ENCODE results near the gene DMRT1.
"Not testable (repeated sequence)": the region's sequence is repeated elsewhere in the genome, so short reads cannot be mapped to it uniquely, and the experiment has no call there.

The DMRT1 gene

DNA sequence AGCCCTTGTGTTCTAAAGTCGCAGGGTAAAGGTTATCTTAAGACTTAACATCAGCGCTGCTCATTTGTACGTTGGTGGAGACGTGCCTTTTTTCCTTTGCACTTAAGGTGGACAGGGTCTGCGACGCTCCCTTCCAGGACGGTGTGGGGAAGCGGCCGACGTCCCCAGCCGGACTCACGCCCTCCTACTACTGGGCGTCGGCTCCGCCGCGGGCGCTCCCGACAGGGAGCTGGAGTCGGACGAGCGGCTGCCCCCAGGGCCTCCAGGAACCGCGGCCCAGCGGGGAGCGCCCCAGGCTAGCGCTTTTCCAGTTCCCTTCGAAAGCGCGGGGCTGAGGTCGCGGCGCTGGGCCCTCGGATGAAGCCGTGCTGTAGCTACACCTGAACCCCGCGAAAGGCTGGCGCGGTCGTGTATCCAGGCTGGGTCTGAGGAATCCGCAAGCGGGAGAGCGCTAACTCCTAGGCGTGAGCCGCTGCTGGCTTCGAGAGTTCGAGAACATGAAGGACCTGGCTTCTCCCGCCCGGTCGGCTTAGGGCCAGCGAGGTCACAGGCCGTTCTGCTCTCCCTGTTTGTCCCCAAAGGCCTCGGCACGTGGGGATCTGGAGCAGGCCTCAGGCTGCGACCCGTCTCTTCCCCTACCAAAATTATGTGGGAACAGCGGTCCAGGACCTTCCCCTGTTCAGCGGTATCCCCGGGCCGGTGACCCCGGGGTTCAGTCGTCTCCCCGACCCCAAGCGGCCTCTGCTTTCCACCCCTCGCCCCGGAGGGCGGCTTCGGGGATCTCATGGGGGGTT is 131.2 kb downstream of the DMRT1 start:
- DNase-seq: no peak

GRCh38 chr9:973295-973834 is 131.9 kb downstream of the DMRT1 start:
- DNase-seq: no peak

GRCh38 chr9:974031-974995 is 132.8 kb downstream of the DMRT1 start:
- DNase-seq: no peak

GRCh38 chr9:974996-975739 is 133.7 kb downstream of the DMRT1 start:
- no peak for DNase-seq

GRCh38 chr9:975740-976257 is 134.3 kb downstream of the DMRT1 start:
- DNase-seq: no peak

DNA sequence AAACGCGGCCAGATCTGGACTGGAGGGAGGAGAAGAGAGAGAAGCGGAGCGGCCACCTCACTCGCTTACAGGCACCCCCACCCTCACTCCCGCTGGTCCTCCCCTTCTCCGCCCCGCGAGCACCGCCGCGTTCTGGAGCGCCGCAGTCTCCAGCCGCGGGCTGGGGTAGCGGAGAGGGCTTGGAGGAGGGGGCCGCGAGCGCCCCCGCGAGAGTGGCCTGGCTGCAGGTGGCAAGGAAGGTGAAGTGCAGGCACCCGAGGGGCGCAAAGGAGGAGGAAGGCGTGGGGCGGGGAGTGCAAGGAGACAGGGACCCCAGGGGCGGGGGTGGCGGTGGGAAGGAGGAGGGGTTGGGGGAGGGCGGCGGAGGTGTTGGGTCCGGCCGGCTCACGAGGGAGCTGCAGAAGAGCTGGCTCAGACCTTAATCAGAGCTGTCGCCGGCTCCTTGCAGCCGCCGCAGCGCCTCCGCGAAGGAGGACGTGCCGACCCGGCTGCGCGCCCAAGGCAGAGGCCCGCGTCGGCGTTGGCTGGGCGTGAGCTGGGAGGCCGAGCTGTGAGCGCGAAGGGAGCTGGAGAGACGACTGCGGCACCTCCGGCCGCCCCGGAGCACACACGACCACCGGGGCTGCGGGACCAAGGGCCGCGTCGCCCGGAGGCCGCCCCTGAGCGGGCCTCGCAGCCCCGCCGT is 134.9 kb downstream of the DMRT1 start, which contains the start of gene DMRT3:
TSS of gene DMRT3 (plus strand) at position 398 of the 685 bp plus-strand sequence. CDS start 347 bp downstream, outside the sequence.
- DNase-seq: peak; percentile 36

DNA sequence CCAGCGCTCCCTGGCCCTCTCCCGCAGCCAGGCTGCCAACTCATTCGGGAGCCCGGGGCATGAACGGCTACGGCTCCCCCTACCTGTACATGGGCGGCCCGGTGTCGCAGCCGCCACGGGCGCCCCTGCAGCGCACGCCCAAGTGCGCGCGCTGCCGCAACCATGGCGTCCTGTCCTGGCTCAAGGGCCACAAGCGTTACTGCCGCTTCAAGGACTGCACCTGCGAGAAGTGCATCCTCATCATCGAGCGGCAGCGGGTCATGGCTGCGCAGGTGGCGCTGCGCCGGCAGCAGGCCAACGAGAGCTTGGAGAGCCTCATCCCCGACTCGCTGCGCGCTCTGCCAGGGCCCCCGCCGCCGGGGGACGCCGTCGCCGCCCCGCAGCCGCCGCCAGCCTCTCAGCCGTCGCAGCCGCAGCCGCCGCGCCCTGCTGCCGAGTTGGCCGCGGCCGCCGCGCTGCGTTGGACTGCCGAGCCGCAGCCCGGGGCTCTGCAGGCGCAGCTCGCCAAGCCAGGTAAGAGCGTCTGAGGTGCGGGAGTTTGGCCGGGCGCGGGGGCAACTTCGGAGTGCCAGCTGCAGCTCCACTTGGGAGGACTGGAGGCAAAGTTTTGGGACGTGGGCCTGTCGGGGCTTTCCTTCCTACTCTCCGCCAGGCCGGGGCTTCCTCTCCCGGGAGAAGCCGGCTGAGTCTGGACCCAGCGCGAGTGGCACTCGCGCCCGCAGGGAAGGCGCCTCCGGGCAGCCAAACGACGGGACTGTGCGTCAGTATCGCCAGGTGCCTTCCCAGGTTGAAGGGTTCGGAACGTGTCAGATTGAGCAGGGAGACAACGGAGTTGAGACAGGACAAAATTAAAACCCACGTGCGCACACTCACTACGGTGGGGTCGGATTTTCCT is 135.7 kb downstream of the DMRT1 start:
- no peak for DNase-seq

DNA sequence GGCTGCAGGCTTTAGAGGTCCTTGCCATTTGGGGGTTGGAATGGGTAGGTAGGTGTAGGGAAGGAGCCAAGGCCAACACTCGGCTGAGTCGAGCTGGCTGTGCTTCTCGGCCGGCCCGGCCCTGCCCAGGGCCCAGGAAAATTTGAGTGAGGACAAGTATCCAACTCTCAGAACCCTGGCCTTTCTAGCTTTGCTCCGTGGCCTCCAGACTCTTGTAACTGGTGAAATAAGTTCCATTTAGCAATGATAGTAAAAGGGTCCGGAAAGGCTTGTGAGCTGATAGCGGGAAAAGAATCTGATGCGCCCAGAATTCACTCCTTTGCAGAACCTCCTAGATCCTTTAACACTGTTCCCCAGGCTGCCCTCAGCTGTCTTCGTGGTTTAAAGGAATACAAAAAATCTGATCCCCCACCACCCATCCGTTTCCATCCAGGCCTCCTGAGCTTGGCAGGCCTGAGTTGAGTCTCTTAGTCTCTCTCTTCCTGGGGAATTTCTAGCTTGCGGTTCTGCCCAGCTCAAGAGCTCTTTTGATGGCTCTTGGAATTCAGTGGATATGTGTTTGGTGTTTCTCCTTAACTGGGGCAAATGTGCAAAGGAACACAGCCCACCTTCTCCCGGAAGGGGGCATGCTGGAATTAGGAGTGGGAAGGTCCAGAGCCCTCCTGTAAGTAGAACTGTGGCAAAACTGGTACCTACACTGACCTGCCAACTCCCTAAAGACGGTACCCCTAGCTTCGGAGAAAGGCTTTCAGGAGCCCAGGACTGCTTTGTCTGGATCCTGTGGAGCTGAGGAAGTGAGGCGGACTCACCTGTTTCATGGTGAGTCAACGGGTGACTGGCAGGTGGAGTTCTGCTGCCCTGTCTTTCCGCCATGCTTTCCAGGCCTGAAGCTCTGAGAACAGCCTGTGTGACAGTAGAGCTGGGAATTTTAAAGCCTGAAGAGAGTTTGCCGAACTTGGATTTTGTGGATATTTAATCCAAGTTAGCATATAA is 136.6 kb downstream of the DMRT1 start:
- no peak for DNase-seq

DNA sequence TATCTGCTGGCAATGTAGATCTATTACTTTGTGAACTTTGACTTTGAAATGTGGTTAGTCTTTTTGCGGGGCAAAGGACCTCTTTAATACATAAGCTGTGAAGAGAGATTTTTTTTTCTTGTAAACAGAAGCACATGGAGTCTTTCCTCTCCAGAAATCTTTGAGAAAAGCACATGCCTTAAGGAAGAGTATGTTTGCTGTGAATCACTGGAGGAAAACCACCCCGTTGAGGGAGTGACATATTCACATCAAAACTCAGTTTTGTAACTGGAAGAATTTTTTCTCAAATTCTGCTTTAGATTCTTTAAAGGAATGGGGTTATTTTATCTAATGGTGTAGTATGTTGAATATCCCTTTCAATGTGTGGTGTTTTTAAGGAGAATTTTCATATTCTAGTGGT is 138.5 kb downstream of the DMRT1 start:
- no peak for DNase-seq

- DNase-seq: no peak
Measured at GRCh38 chr9:980640-981039, 139.1 kb downstream of the DMRT1 start.

DNA sequence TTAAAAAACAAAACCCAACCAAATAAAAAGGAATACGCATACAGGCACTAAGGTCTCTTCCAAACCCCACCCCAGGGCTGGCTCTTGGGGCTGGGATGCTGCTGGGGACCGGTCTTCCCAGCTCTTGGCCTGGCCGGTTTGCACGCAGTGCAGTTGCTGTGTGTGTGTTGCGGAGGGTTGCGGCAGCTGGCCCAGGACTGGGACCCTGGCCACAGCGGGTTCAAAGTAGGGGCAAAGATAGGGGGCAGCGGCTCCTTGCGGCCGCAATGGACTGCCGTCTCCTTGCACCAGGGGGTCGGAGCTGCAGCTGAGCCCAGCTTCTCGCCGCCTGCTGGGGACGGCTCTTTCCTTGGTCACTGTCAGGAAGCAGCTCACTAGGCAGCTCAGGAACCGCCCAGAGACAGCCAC is 140.0 kb downstream of the DMRT1 start:
- no peak for DNase-seq

DNA sequence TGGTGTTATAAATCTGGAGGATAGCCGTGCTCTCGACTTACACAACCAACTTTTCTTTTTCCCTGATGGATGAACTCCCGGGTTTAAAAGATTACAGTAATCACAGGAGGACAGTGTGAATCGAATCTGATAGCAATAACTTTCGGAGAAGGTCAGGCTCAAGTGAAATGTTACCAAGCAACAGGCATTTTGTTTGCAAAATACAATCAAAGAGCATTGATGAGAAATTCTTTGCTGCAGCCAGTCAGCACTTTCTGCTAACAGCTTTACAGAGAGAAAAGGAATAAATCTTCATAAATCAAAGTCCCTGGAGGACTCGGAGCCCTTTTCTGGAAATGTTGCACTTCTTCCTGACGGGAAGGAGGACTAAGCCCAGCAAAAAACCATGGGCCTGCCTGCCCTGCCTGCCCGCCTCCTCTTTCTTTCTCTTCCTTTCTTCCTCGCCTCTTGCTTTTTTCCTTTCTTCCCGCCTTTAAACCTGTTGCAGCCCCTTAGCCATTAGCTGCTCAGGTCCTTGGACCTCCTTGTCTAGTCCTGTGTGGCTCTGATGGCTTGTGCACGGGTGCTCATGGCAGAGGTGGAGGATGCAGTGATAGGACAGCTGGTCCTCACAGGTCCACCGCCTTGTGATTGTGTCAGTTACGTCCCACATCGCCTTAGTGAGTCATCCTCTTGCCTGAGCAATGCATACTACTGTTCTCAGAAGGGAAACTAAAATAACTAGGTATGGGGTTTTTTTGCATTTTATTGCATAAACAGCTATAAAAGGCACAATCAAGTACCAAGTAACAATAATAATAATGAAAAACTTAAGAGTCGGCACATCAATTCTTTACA is 141.1 kb downstream of the DMRT1 start:
- no peak for DNase-seq

- DNase-seq: no peak
Measured at GRCh38 chr9:994005-994404, 152.5 kb downstream of the DMRT1 start.

DNA sequence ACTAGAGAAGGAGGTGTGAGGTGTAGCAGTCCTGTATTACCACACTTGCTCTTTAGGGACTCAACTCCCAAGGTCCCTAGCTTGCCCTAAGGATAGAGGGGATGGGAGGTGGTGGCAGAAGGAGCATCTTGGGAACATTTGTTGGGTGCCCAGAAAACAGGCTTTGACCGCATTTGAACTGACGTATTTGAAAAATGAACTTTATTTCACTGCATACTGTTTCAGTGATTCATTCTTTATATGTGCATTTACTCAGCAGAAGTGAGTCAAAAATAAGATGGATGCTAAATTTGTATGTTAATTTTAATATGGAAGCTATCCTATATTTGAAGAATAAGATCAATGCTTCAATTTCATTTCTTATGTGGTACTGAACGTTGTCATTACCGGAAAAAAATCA is 153.7 kb downstream of the DMRT1 start:
- no peak for DNase-seq

DNA sequence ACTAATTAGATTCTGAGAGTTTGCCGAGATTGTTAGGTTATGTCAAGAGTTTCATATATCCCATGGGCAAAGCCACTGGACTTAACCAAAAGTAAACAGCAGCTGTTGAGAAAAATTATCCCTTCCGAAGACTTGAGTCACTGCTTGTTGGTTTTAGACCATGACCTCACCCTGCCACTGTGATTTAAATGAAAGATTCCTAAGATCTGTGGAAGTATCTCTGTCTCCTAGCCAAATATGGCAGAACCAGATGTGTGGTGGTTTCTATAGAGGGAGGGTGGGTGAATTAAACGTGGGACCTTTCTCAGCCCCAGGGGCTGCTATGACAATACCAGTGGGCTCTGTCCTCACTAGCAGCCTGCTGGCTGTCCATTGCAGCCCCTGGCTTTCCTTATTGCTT is 154.3 kb downstream of the DMRT1 start:
- no peak for DNase-seq

DNA sequence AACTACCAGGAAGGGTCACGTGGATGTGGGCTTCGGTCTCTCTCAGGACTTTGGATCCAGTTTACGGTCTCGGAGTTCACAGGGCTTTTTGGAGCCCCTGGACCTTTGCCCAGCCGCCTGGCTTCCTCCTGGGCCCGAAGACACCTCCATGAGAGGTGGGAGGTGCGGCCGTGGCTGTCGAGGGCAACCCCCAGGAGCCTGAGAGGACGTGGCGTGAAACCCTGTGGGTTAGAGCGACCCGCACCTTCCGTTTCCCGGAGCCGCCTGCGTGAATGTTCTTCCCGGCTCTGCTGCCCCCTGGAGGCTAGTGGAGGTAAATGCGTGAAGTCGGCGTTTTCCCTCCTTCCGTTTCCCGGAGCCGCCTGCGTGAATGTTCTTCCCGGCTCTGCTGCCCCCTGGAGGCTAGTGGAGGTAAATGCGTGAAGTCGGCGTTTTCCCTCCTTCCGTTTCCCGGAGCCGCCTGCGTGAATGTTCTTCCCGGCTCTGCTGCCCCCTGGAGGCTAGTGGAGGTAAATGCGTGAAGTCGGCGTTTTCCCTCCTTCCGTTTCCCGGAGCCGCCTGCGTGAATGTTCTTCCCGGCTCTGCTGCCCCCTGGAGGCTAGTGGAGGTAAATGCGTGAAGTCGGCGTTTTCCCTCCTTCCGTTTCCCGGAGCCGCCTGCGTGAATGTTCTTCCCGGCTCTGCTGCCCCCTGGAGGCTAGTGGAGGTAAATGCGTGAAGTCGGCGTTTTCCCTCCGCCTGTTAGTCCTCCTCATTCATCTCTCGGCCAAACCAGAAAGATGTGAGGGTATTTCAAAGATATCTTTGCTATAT is 157.0 kb downstream of the DMRT1 start:
- not testable (repeated sequence) for DNase-seq

DNA sequence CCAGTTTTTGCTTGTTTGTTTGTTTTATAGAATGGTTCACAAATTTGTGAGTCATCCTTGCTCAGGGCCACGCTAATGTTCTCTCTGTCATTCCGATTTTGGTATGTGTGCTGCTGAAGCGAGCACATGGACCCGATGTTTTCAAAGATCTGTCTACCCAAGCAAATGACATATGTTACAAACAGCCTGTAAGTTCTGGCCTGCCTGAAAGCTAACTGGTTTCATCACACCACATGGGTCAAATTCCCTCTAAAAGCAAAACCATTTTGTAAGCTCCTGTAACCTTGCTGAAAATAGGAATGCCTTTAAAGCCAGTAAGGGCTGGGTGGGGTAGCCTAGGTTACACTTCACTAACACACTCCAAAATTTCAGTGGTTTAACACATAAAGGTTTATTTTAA is 160.3 kb downstream of the DMRT1 start:
- no peak for DNase-seq

- DNase-seq: no peak
Measured at GRCh38 chr9:1002678-1003077, 161.2 kb downstream of the DMRT1 start.
